Keratinocyte (primary cell): ENCODE results near the gene LMBR1. TPM values are rescaled to one million over a fixed set of nuclear protein-coding genes. Genes with fewer than 3 reads are reported as not detected.

ENCODE experiments used
- DNase-seq: peaks from one replicate; pipeline ENCODE4 v3.0.0-alpha.2; 2011; ENCODE audit warnings: low read depth, missing footprints, low spot score
- FAIRE-seq: peaks from 2 replicates; lab custom pipeline; 2011; peaks lifted over from hg19 to GRCh38; lab: Jason Lieb, UNC
- H2AFZ ChIP-seq: 2 replicates; pipeline ENCODE4 v1.6.0; 2012; ENCODE audit warnings: low read length, control low read depth, inconsistent platforms; ENCODE audit not compliant: control insufficient read depth
- H3K27ac ChIP-seq: 2 replicates; pipeline ENCODE4 v1.5.1; 2011; ENCODE audit warnings: low read length; ENCODE audit not compliant: control insufficient read depth, insufficient read depth
- H3K27me3 ChIP-seq: 3 replicates; pipeline ENCODE4 v1.6.0; 2011; ENCODE audit warnings: low read length; ENCODE audit not compliant: control insufficient read depth, insufficient read depth; ENCODE audit errors: extremely low read depth
- H3K36me3 ChIP-seq, 2 experiments: 2 replicates in 1 of 2; 3 replicates in 1 of 2; pipeline ENCODE4 v1.5.1; 2011; ENCODE audit warnings: low read length in 2 of 2, mild to moderate bottlenecking in 1 of 2; ENCODE audit not compliant: control insufficient read depth in 2 of 2, insufficient read depth in 2 of 2; ENCODE audit errors: extremely low read depth in 1 of 2
- H3K4me1 ChIP-seq: 3 replicates; pipeline ENCODE4 v1.5.1; 2011; ENCODE audit warnings: low read length; ENCODE audit not compliant: control insufficient read depth, insufficient read depth; ENCODE audit errors: extremely low read depth
- H3K4me2 ChIP-seq: 3 replicates; pipeline ENCODE4 v1.6.0; 2011; ENCODE audit warnings: low read depth, low read length; ENCODE audit not compliant: control insufficient read depth, insufficient read depth; ENCODE audit errors: extremely low read depth
- H3K4me3 ChIP-seq, 3 experiments: fragments of 200-600 bp in 1 of 3; sonication (generic) in 1 of 3; 2 replicates in 2 of 3; 3 replicates in 1 of 3; pipeline ENCODE4 v1.5.1; 2011 to 2016; ENCODE audit warnings: low read length in 3 of 3, mild to moderate bottlenecking in 3 of 3, control low read depth in 2 of 3, inconsistent platforms in 1 of 3, low read depth in 1 of 3, mixed read lengths in 1 of 3, mixed run types in 1 of 3, moderate library complexity in 1 of 3; ENCODE audit not compliant: control insufficient read depth in 2 of 3, insufficient read depth in 2 of 3; ENCODE audit errors: extremely low read depth in 1 of 3
- H3K79me2 ChIP-seq: 2 replicates; pipeline ENCODE4 v1.6.0; 2012; ENCODE audit warnings: low read length; ENCODE audit not compliant: control insufficient read depth, insufficient read depth
- H3K9ac ChIP-seq: 3 replicates; pipeline ENCODE4 v1.6.0; 2011; ENCODE audit warnings: low read length; ENCODE audit not compliant: control insufficient read depth, insufficient read depth; ENCODE audit errors: extremely low read depth
- H3K9me1 ChIP-seq: 3 replicates; pipeline ENCODE4 v1.6.0; 2011; ENCODE audit warnings: low read length; ENCODE audit not compliant: control insufficient read depth, insufficient read depth; ENCODE audit errors: extremely low read depth
- H3K9me3 ChIP-seq: 2 replicates; pipeline ENCODE4 v1.5.1; 2012; ENCODE audit warnings: low read depth, low read length; ENCODE audit not compliant: control insufficient read depth
- H4K20me1 ChIP-seq: 3 replicates; pipeline ENCODE4 v1.6.0; 2011; ENCODE audit warnings: low read length; ENCODE audit not compliant: control insufficient read depth, insufficient read depth; ENCODE audit errors: extremely low read depth
- EZH2 ChIP-seq: IDR thresholded peaks from one replicate; pipeline ENCODE4 v1.6.1; 2012; ENCODE audit warnings: inconsistent platforms, mild to moderate bottlenecking, low read length, moderate library complexity
- dilution Hi-C: fragments of 300-500 bp; cut with MboI; formaldehyde crosslinking; loops from one replicate; pipeline ENCODE4 v1.7.0; 2020; ENCODE audit warnings: low sequenced_read_pairs; ENCODE audit not compliant: extremely low pct_ligation_motif_present
- polyA plus RNA-seq, 5 experiments: library from polyadenylated mRNA; depleted of rRNA in 3 of 5; stranded (reverse) in 3 of 5; stranded (forward) in 1 of 5; unstranded in 1 of 5; fragments of >200 nt; gene quantifications; 1 replicate in 1 of 5; 2 replicates in 3 of 5; 3 replicates in 1 of 5; pipeline versions ENCODE4 v1.2.1 to v1.2.3, GENCODE V29; 2011 to 2012; ENCODE audit warnings: missing spikeins in 2 of 5, low read depth in 1 of 5, low replicate concordance in 1 of 5
- TF ChIP-seq, protein P1 (sequence below), 3 experiments: IDR thresholded peaks in 1 of 3; conservative IDR thresholded peaks in 1 of 3; optimal IDR thresholded peaks in 1 of 3; 2 replicates in 2 of 3; 3 replicates in 1 of 3; pipeline versions ENCODE3 to v1.5.1; 2011; ENCODE audit warnings: low read length in 3 of 3, mild to moderate bottlenecking in 3 of 3, moderate library complexity in 2 of 3, control low read depth in 1 of 3, inconsistent platforms in 1 of 3; ENCODE audit not compliant: insufficient read depth in 2 of 3; ENCODE audit errors: extremely low read depth in 1 of 3

The LMBR1 gene
- polyA plus RNA-seq, 1 donor (not counting 4 experiments of a cell fraction or from before 2014, with no cell fraction given), result 30.2 TPM

DNA sequence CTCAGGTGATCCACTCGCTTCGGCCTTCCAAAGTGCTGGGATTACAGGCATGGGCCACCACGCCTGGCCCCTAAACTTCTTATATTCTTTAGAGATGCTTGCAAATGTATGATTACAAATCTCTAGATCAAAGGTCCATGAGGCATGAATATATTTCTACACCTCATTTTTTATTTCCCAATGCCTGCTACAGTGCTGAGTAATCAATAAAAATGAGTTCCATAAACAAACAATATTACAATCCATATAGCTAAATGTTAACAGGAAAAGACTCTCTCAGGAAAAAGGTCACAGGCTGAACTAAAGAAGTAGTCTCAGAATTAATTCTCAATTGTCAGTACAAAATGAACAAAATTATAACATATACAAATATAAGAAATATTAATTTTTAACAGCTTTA lies 90.8 kb downstream of the LMBR1 start:
- H2AFZ ChIP-seq, result no peak overlapping the region
- no peak overlapping the region for H3K9ac ChIP-seq
- TF ChIP-seq EZH2, result no peak
- TF ChIP-seq, protein P1, sequence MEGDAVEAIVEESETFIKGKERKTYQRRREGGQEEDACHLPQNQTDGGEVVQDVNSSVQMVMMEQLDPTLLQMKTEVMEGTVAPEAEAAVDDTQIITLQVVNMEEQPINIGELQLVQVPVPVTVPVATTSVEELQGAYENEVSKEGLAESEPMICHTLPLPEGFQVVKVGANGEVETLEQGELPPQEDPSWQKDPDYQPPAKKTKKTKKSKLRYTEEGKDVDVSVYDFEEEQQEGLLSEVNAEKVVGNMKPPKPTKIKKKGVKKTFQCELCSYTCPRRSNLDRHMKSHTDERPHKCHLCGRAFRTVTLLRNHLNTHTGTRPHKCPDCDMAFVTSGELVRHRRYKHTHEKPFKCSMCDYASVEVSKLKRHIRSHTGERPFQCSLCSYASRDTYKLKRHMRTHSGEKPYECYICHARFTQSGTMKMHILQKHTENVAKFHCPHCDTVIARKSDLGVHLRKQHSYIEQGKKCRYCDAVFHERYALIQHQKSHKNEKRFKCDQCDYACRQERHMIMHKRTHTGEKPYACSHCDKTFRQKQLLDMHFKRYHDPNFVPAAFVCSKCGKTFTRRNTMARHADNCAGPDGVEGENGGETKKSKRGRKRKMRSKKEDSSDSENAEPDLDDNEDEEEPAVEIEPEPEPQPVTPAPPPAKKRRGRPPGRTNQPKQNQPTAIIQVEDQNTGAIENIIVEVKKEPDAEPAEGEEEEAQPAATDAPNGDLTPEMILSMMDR (optimal IDR thresholded peaks at IDR 0.05 in 1 of 3, IDR thresholded peaks at IDR 0.05 in 1 of 3, conservative IDR thresholded peaks at IDR 0.05 in 1 of 3; ENCODE audit: extremely low read depth in 1 of 3, insufficient read depth in 2 of 3, low read length in 3 of 3), result no peak
- H3K4me3 ChIP-seq, result no peak overlapping the region
- no peak overlapping the region for H3K4me2 ChIP-seq
- H4K20me1 ChIP-seq, result no peaks in the 10 kb centered on the region
- no peaks in the 10 kb centered on the region for H3K9me3 ChIP-seq
- no peaks in the 10 kb centered on the region for H3K79me2 ChIP-seq
- no peaks in the 10 kb centered on the region for H3K4me1 ChIP-seq
- no peak overlapping the region for H3K27ac ChIP-seq
- no peaks in the 10 kb centered on the region for H3K36me3 ChIP-seq
- no peak for DNase-seq
- FAIRE-seq, result no peak
- dilution Hi-C loops, result no loop called here
- no peaks in the 10 kb centered on the region for H3K9me1 ChIP-seq
- H3K27me3 ChIP-seq, result no peaks in the 10 kb centered on the region

DNA sequence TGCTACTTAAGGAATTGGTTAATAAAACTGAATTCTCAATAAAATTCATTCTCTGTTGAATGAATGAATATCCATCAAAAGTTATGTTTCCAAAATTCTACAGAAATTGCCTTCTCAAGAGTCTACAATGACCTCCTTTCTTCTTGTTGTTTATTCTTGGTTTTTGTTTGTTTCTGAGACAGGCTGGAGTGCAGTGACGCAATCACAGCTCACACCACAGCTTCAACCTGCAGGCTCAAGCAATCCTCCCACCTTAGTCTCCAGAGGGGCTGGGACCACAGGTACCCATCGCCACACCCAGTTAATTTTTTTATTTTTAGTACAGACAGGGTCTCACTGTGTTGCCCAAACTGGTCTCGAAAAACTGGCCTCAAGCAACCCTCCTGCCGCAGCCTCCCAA lies 97.6 kb downstream of the LMBR1 start:
- dilution Hi-C loops, result no loop called here
- Histone ChIP-seq H3K4me1 (no peaks in the 10 kb centered on the region), H3K4me3 (no peak overlapping the region), H2AFZ (no peak overlapping the region), H3K9me1 (no peaks in the 10 kb centered on the region), H3K9me3 (no peaks in the 10 kb centered on the region), H3K27me3 (no peaks in the 10 kb centered on the region), H3K4me2 (no peak overlapping the region), H3K27ac (no peak overlapping the region), H3K36me3 (peaks cover 0 to 2% of the 10 kb centered on the region in 2 experiments), H4K20me1 (no peaks in the 10 kb centered on the region), H3K79me2 (no peaks in the 10 kb centered on the region), H3K9ac (no peak overlapping the region)
- DNase-seq (no peak), FAIRE-seq (no peak)
- TF ChIP-seq, protein P1 (optimal IDR thresholded peaks at IDR 0.05 in 1 of 3, IDR thresholded peaks at IDR 0.05 in 1 of 3, conservative IDR thresholded peaks at IDR 0.05 in 1 of 3; ENCODE audit: extremely low read depth in 1 of 3, insufficient read depth in 2 of 3, low read length in 3 of 3), result no peak
- TF ChIP-seq EZH2, result no peak
